Stimulated activated naive CD4-positive, alpha-beta T cell treated with Interleukin-2 at 50 U/mL for 16 hours (primary cell): Measurements from ENCODE around the gene ZKSCAN8.
"Not testable (repeated sequence)": the region's sequence is repeated elsewhere in the genome, so short reads cannot be mapped to it uniquely, and the experiment has no call there.

Source experiments
- DNase-seq: peaks from one replicate; lab custom pipeline; 2025; lab: John Stamatoyannopoulos, UW

Gene ZKSCAN8

GRCh38 chr6:28141500-28142329 lies at the start of gene ZKSCAN8:
TSS of gene ZKSCAN8 (plus strand) at chr6:28141883. CDS start at chr6:28148408, 6,525 bp downstream.
- DNase-seq: peak; percentile 75

DNA sequence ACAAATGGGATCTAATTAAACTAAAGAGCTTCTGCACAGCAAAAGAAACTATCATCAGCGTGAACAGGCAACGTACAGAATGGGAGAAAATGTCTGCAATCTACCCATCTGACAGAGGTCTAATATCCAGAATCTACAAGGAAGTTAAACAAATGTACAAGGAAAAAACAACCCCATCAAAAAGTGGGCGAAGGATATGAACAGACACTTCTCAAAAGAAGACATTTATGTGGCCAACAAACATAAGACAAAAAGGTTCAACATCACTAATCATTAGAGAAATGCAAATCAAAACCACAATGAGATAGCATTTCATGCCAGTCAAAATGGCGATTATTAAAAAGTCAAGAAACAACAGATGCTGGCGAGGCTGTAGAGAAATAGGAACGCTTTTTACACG lies 39.5 kb upstream of the ZKSCAN8 start:
- not testable (repeated sequence) for DNase-seq

GRCh38 chr6:28102699-28103098 lies 39.0 kb upstream of the ZKSCAN8 start:
- not testable (repeated sequence) for DNase-seq

DNA sequence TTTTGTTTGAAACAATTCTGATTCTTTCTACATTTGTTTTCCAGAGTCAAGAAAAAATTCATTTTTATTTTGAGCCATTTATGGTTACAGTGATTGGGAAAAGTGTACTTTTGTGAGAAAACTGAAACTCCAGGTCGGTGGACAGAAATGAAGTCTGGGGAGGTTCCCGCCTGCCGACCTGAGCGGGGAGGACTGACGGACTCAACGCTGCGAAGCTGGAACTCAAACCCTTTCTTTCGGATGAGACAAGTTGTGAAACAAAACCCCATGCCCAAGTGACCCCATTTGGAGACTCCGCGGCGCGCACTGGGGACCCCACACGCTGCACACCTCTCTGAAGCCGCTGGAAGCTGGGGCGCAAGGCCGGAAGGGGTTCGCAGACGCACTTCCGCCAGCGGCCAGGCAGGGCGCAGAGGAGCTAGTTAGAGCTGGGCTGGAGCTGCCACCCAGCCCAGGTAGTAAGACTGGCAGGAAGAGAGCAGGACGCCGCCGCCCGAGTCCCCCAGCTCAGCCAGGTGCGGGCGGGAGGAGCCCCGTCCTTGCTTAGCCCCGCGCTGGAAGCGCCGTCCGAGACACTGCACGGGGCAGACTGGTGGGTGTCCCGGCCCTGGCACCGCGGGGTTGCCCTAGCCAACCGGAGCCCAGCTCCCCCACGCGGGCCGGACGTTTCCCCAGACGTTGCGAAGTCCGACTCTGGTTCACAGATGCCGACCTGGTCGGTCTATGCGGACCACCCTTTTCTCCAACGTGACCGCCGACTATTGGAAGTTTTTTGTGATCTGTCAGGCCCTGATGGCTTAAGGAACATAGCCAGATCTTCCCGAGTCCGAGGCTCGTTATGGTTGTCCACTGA lies 37.1 kb upstream of the ZKSCAN8 start:
- DNase-seq: peak; percentile 74

GRCh38 chr6:28105245-28105639 lies 36.4 kb upstream of the ZKSCAN8 start:
- no peak for DNase-seq

DNA sequence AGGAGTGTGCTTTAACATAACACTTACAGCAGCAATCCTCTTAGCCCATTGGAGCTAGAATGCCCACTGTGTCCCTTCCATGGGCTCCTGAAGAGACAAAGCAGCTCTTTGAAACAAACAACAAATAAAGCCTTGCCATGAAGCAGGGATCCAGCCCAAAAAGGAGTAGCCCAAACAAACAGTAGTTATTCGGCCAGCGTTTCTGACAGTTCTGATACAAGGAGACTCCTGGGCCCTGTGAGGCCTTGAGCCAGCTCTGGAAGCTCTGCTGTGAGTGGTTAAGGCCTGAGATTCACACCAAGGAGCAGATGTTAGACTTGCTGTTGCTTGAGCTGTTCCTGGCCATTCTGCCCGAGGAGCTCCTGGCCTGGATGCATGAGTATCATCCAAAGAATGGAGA lies 34.2 kb upstream of the ZKSCAN8 start:
- DNase-seq: no peak

- no peak for DNase-seq
Observed at GRCh38 chr6:28111964-28112363, 29.7 kb upstream of the ZKSCAN8 start.

- no peak for DNase-seq
Observed at GRCh38 chr6:28115799-28116198, 25.9 kb upstream of the ZKSCAN8 start.

DNA sequence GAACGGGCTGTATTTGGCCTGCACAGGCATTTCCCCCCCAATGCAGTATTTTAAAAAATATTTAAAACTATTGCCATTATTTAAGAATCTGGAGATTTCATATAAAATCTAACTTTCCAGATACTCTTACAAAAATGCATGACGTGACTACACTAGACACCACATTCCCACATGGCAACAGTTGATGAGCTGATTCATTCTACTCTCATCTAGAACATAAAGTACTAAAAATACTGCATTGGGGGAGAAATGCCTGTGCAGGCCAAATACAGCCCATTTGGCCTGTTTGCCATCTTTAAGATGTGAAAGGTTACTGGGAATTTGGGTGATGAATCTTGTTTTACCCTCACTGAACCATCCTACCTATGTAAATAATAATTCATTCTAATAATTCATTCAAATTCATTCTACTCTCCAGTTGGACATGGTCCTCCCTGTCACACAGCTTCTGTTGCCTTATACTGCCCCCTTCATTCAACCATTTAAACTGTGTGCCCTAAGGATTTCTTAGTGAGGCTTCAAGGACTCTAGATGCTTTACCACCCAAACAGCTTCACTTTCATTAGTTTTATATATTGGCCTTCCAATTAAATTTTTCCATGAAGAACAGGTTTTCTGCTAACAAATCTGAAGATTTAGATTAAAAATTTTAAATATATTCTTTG lies 24.2 kb upstream of the ZKSCAN8 start:
- no peak for DNase-seq

GRCh38 chr6:28118217-28118616 lies 23.5 kb upstream of the ZKSCAN8 start:
- DNase-seq: no peak

GRCh38 chr6:28121876-28122275 lies 19.8 kb upstream of the ZKSCAN8 start:
- DNase-seq: no peak

DNA sequence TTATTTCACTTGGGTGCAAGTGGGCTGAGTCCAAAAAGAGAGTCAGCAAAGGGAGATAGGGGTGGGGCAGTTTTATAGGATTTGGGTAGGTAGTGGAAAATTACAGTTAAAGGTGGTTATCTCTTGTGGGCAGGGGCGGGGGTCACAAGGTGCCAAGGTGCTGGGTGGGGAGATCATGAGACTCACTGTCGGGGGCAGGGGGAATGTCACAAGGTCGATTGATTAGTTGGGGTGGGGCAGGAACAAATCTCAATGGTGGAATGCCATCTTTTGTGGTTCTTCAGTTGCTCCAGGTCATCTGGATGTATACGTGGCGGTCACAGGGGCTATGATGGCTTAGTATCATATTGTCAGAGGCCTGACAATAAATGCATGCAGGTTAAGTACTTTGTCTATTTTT lies 19.4 kb upstream of the ZKSCAN8 start:
- not testable (repeated sequence) for DNase-seq

- peak; percentile 74 for DNase-seq
Observed at GRCh38 chr6:28124350-28124970, 17.2 kb upstream of the ZKSCAN8 start, which contains the start of gene ZSCAN16. TSS of gene ZSCAN16 (plus strand) at chr6:28124609. CDS start at chr6:28125444, 835 bp downstream.

DNA sequence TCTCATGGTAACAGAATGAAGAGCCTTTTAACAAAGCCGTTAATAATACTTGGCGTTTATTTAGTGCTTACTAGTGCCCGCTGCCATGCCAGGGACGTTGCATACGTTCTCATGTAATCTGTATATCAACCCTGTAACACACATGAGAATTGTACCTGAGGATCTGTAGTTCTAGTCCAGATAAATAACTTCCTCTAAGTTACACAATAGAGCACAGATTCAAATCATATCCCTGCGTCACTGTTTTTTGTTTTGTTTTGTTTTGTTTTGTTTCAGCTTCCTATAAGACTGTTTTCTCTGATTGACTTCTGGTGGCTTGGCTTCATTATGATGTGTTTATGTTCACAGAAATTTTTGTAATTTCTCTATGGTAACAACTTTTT lies 16.7 kb upstream of the ZKSCAN8 start:
- DNase-seq: no peak

DNA sequence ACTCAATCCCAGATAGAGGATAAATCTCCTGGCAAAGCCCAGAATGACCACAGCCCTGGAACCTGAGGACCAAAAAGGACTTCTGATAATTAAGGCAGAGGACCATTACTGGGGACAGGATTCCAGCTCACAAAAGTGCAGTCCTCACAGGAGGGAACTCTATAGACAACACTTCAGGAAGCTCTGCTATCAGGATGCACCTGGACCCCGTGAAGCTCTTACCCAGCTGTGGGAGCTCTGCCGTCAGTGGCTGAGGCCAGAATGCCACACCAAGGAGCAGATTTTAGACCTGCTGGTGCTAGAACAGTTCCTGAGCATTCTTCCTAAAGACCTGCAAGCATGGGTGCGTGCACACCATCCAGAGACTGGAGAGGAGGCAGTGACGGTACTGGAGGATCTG lies 16.3 kb upstream of the ZKSCAN8 start:
- no peak for DNase-seq

DNA sequence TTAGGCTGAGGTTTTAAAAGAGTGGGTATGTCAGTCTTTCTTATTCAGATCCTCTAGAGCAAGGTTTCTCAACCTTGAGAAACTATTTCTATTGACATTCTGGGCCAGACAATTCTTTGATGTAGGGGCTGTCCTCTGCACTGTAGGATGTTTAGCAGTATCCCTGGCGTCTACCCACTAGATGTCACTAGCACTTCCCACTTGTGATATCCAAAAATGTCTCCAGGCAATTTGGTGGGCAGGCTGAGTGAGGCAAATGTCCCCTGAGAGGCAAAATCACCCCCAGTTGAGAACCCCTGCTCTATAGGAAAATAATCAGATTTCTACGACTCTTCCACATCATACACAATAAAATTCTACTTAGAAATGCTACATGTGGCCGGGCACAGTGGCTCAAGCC lies 7.7 kb upstream of the ZKSCAN8 start:
- DNase-seq: peak; percentile 5

DNA sequence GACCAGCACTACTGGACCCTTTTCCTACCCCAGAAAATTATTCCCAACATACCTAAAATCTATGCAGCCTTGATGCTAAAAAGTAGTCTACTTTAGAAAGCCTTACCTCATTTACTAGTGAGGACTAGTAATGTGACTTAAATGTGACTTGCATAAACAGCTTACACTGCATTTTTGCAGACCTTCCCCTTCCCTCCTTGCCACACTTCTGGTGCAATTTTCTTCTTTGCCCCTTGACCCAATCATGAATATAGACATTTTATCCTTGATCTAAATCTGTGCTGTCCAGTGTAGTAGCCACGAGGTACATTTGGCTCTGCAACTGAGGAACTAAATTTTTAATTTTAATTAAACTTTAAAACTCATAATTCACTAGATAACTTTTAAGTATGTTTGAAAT lies 7.0 kb upstream of the ZKSCAN8 start:
- DNase-seq: no peak

DNA sequence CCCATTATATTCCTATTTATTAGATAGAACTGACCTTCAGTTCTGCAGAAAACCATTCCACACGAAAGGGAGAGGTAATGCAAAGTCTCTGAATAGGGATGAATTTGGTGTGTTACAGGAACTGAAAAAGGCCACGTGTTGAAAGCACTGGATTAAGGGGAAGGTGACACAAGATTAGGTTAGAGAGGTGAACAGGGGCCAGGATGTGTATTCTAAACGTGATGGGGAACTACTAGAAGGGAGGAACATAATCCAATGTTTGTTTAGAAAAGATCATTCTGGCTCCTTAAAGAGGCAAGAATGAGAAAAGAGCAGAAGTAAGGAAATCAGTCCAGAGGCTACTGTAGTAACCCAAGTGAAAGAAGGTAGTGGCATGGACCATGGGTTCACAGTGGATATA lies 6.3 kb upstream of the ZKSCAN8 start:
- DNase-seq: no peak

DNA sequence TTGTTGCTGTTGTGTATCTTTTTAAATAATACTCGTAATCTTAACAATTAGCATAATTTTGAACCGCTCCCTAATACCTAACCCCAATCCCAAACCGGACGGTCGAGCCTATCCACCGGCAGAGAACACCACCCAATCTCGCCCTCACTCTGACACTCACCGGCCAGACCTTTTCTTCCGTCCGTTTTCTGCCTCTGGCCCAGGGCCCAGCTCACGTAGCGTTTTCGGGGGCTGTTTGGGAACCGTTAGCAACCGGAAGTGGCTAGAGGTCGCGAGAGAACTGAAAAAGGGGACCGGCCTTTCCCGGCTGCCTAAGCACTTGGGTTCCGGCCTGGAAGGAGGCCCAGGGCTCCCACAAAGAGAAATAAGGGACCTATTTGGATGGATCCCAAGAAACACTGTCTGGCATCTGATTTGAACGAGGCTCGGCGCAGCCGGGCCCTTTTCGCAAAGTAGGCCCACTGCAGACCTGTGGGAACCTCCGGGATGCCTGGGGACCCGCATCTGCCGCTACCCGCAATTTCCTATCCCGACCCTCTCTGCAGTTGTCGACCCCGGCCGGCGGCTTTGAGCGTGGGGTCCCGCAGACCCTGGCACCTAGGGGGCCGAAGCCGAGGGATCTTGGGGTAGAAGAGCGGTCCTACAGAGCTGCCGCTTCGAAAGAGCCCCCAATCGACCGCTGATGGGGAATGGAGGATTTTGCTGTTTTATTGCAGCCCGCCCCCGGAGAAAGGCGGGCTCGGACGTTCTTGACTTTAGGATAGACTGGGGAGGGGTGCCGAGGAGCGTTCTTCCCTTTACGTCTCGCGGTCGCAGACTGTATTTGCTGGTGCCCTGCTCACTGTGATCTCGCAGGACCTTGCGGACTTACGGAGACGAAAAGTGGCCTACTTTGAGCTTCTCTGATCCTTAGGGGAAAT lies 4.8 kb upstream of the ZKSCAN8 start:
- DNase-seq: peak; percentile 70

DNA sequence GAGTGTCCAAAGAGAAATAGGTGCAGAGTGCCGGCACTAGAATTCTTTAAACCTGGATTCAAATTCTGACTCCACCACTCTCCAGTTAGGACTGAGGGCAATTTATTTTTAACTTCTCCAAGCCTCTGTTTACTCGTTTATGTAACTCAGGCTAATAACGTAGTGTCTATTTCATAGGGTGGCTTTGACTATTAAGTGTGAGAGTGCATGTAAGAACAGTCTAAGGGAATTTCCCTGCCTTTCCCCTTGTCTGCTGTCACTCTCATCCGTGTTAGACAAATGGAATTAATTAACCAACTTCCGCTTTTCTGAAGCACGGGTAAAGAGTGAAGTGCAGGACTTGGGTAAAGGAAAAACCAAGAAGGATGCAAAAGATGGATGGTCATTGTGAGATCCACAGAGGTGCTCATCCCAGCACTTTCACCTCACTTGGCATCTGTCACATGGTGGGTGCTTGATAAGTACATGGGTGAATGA lies 4.1 kb upstream of the ZKSCAN8 start:
- no peak for DNase-seq
